Activated T-cell treated with anti-CD3 and anti-CD28 coated beads for 1 hour (primary cell): ENCODE results near the gene TRAPPC10.

Experiments
- DNase-seq: peaks from one replicate; pipeline ENCODE4 v3.0.0-alpha.2; 2020; ENCODE audit warnings: low read depth

The TRAPPC10 gene

GRCh38 chr21:44011579-44012473, at the start of gene TRAPPC10:
Gene TRAPPC10 (plus strand): TSS chr21:44012309. CDS start chr21:44012494, 185 bp downstream.
- DNase-seq, result peak; percentile 65

GRCh38 chr21:43965911-43966585, 46.1 kb upstream of the TRAPPC10 start:
- DNase-seq, result no peak

- DNase-seq, result no peak
Measured at GRCh38 chr21:43966946-43967512, 45.1 kb upstream of the TRAPPC10 start.

- DNase-seq, result no peak
Measured at GRCh38 chr21:43967981-43968380, 44.1 kb upstream of the TRAPPC10 start.

- DNase-seq, result no peak
Measured at GRCh38 chr21:43968410-43969114, 43.5 kb upstream of the TRAPPC10 start.

GRCh38 chr21:43969115-43969444, 43.0 kb upstream of the TRAPPC10 start:
- no peak for DNase-seq

GRCh38 chr21:43970551-43970950, 41.6 kb upstream of the TRAPPC10 start:
- DNase-seq, result no peak

- DNase-seq, result no peak
Measured at GRCh38 chr21:43971201-43971991, 40.7 kb upstream of the TRAPPC10 start.

GRCh38 chr21:43971992-43972255, 40.2 kb upstream of the TRAPPC10 start:
- no peak for DNase-seq

- DNase-seq, result no peak
Measured at GRCh38 chr21:43972850-43973633, 39.1 kb upstream of the TRAPPC10 start.

- no peak for DNase-seq
Measured at GRCh38 chr21:43973634-43973955, 38.5 kb upstream of the TRAPPC10 start.

- no peak for DNase-seq
Measured at GRCh38 chr21:43974791-43975468, 37.2 kb upstream of the TRAPPC10 start.

GRCh38 chr21:43975469-43976098, 36.5 kb upstream of the TRAPPC10 start:
- DNase-seq, result peak; percentile 78

- DNase-seq, result no peak
Measured at GRCh38 chr21:43976661-43977060, 35.4 kb upstream of the TRAPPC10 start.

GRCh38 chr21:43978060-43978459, 34.0 kb upstream of the TRAPPC10 start:
- DNase-seq, result no peak

GRCh38 chr21:43979654-43980053, 32.5 kb upstream of the TRAPPC10 start:
- no peak for DNase-seq

- no peak for DNase-seq
Measured at GRCh38 chr21:43981151-43981870, 30.8 kb upstream of the TRAPPC10 start.

GRCh38 chr21:43981871-43982210, 30.3 kb upstream of the TRAPPC10 start:
- DNase-seq, result no peak

- no peak for DNase-seq
Measured at GRCh38 chr21:43982489-43983078, 29.5 kb upstream of the TRAPPC10 start.
